Urinary bladder (tissue), 4 donors: ENCODE data around the gene QRFP. TPM values are rescaled to one million over a fixed set of nuclear protein-coding genes. Genes with fewer than 3 reads are reported as not detected.
"Not testable (repeated sequence)": the region's sequence is repeated elsewhere in the genome, so short reads cannot be mapped to it uniquely, and the experiment has no call there.

Experiments used
- DNase-seq: peaks from one replicate; pipeline ENCODE4 v3.0.0-alpha.2; 2015; ENCODE audit errors: extremely low spot score
- H3K27ac ChIP-seq: one replicate; pipeline ENCODE4 v1.5.1; 2013; ENCODE audit warnings: low read depth, mild to moderate bottlenecking, moderate library complexity
- H3K36me3 ChIP-seq: one replicate; pipeline ENCODE4 v1.6.1; 2013; ENCODE audit warnings: mild to moderate bottlenecking, moderate library complexity; ENCODE audit not compliant: insufficient read depth
- H3K4me1 ChIP-seq: one replicate; pipeline ENCODE4 v1.6.1; 2013; ENCODE audit warnings: mild to moderate bottlenecking, moderate library complexity; ENCODE audit not compliant: insufficient read depth
- H3K4me3 ChIP-seq: one replicate; pipeline ENCODE4 v1.5.1; 2013; ENCODE audit warnings: low read depth, low read length
- WGBS: extraction: QIAGEN DNeasy Blood & Tissue Kit; methylation state at CpG from one replicate; pipeline ENCODE4 v1.1.7; 2013; 5-methylcytosine and 5-hydroxymethylcytosine counted together
- polyA plus RNA-seq: library from polyadenylated mRNA; stranded (reverse); fragments of 200-250 nt; gene quantifications from one replicate; pipeline ENCODE4 v1.2.3, GENCODE V29; 2013
- total RNA-seq: library from RNA; depleted of rRNA; stranded (reverse); fragments of >200 nt; gene quantifications from one replicate; pipeline ENCODE4 v1.2.3, GENCODE V29; 2014
- donor health status: healthy with polysubstance abuse.
- donor health status: healthy.

The QRFP gene
- total and polyA plus RNA-seq, 2 donors: 0.15 TPM; not detected in 1

DNA sequence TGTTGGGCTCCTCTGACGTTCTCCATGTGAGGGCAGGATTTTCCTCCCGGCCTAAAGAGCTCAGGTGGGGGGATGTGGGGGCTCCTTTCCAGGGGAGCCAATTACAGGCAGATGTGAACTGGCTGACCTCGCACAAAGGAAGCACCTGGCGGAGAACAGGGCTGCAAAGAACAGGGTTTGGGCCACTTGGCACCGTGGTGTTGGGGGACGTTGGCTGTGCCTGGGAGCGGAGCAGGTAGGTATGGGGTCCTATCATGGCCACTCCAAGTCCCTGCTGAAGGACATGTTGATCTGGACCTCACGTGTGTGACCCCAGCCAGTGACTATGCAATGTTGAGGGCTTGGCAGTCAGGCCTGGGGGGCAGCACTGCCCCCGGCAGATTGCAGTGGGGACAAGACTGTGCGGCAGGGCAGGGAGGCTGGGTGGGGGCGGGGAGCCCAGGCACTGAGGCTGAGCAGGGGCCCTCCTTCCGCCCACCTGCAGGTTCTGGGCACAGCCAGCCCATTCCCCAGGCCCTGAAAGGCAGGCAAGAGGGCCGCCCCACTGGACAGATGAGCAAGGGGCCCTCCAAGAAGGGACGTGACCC is 23.0 kb upstream of the QRFP start:
- no peaks in the 10 kb centered on the region for H3K4me1 ChIP-seq
- 85% methylated on average over 14 of the region's 14 CpGs for WGBS
- H3K4me3 ChIP-seq: no peak overlapping the region
- H3K27ac ChIP-seq: no peak overlapping the region
- DNase-seq: no peak
- H3K36me3 ChIP-seq: no peaks in the 10 kb centered on the region

- 86% methylated on average over 33 of the region's 33 CpGs for WGBS
- H3K4me3 ChIP-seq: no peak overlapping the region
- no peaks in the 10 kb centered on the region for H3K36me3 ChIP-seq
- DNase-seq: no peak
- no peak overlapping the region for H3K27ac ChIP-seq
- H3K4me1 ChIP-seq: no peaks in the 10 kb centered on the region
These were observed 22.4 kb upstream of the QRFP start for GRCh38 chr9:130918826-130919558.

GRCh38 chr9:130918101-130918825 is 21.7 kb upstream of the QRFP start:
- no peaks in the 10 kb centered on the region for H3K36me3 ChIP-seq
- no peak for DNase-seq
- no peak overlapping the region for H3K27ac ChIP-seq
- H3K4me3 ChIP-seq: no peak overlapping the region
- no peaks in the 10 kb centered on the region for H3K4me1 ChIP-seq
- WGBS: 78% methylated on average over 9 of the region's 9 CpGs

GRCh38 chr9:130917168-130917960 is 20.8 kb upstream of the QRFP start:
- WGBS: 84% methylated on average over 34 of the region's 34 CpGs
- DNase-seq: no peak
- Histone ChIP-seq H3K36me3 (no peaks in the 10 kb centered on the region), H3K27ac (no peak overlapping the region), H3K4me1 (no peaks in the 10 kb centered on the region), H3K4me3 (no peak overlapping the region)

GRCh38 chr9:130915096-130915447 is 18.5 kb upstream of the QRFP start:
- 94% methylated on average over 8 of the region's 8 CpGs for WGBS

DNA sequence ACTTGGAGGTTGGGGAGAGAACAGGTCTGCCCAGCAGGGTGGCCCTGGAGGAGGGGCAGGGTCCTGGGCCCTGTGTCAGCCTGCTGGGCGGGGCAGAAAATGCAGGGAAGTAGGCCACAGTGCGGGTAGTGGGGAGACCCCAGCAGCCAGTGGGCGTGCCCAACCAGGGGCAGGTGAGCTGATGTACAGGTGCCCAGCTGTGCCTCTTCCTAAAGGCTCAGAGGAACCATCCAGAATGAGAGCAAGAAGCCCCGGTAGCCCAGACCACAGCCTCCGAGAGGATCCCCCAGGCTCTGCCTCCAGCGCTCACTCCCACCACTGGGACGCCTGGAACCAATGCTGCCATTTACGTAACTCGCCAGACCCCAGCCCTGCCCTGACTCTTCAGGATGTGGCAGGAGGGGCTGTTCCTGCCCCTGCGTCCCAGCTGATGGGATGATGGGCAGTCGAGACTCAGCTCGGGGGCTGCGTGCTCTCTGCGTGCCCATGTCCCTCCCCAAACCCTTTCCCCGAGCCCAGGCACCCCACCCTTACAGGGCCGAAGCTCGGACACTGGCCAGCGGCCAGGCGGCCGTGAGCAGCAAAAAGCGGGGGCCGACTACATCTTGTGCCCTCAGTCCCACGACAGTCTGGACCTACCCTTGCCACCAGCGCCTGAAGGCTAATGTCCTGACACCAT is 17.9 kb upstream of the QRFP start:
- Histone ChIP-seq H3K4me3 (no peak overlapping the region), H3K36me3 (no peaks in the 10 kb centered on the region), H3K4me1 (no peaks in the 10 kb centered on the region), H3K27ac (no peak overlapping the region)
- WGBS: 82% methylated on average over 24 of the region's 24 CpGs
- DNase-seq: no peak

More at GRCh38 chr9:130915096-130915447, 18.5 kb upstream of the QRFP start:
- H3K27ac ChIP-seq: no peak overlapping the region
- no peaks in the 10 kb centered on the region for H3K36me3 ChIP-seq
- no peak for DNase-seq
- H3K4me3 ChIP-seq: no peak overlapping the region
- no peaks in the 10 kb centered on the region for H3K4me1 ChIP-seq

- Histone ChIP-seq H3K4me1 (no peaks in the 10 kb centered on the region), H3K36me3 (no peaks in the 10 kb centered on the region), H3K27ac (no peak overlapping the region), H3K4me3 (no peak overlapping the region)
- DNase-seq: no peak
- WGBS: 72% methylated on average over 23 of the region's 23 CpGs
These were observed 17.2 kb upstream of the QRFP start for GRCh38 chr9:130913599-130914416.

DNA sequence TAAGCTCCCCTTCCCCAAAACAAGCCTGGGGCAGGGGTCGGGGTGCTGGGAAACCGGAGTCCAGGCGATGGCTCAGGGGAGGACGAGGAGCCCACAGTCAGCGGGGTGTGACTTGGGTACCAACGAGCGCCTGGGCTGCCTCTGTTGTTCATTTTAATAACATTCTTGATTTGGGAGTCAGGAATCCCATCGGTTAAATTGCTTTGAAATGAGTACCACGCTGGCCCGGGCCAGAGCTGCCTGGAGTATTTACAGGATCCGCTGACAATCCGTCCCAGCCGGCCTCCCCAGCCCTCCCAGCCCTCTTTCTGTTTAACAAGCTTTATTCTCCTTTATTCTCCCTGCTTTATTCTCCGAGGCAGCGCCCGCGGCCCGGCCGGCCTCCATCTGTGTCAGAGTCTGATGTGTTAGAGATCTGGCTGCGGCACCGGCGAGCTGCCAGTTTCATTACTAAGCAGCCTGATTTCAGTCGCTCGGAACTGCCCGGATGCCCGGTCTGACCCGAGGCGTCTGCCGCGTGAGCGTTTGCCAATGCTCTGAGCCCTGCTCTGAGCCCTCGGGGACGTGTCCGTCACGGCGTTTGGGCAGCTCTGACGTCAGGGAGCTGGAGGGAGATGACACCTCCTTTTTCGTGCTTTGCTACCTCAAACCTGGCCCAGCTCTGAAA is 16.5 kb upstream of the QRFP start:
- no peak overlapping the region for H3K4me3 ChIP-seq
- 29% methylated on average over 38 of the region's 38 CpGs for WGBS

GRCh38 chr9:130911254-130912049 is 14.8 kb upstream of the QRFP start:
- H3K4me3 ChIP-seq: no peak overlapping the region
- no peak overlapping the region for H3K27ac ChIP-seq
- no peak for DNase-seq
- H3K4me1 ChIP-seq: no peaks in the 10 kb centered on the region
- no peaks in the 10 kb centered on the region for H3K36me3 ChIP-seq
- 90% methylated on average over 26 of the region's 26 CpGs for WGBS

More for the DNA sequence above, 16.5 kb upstream of the QRFP start:
- H3K27ac ChIP-seq: no peak overlapping the region
- H3K4me1 ChIP-seq: no peaks in the 10 kb centered on the region
- DNase-seq: no peak
- H3K36me3 ChIP-seq: no peaks in the 10 kb centered on the region

DNA sequence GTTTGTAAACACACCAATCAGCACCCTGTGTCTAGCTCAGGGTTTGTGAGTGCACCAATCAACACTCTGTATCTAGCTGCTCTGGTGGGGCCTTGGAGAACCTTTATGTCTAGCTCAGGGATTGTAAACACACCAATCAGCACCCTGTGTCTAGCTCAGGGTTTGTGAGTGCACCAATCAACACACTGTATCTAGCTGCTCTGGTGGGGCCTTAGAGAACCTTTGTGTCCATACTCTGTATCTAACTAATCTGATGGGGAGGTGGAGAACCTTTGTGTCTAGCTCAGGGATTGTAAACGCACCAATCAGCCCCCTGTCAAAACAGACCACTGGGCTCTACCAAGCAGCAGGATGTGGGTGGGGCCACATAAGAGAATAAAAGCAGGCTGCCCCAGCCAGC is 14.1 kb upstream of the QRFP start:
- WGBS: 69% methylated on average over 1 of the region's 1 CpG
- not testable (repeated sequence) for H3K27ac ChIP-seq

GRCh38 chr9:130910041-130910440 is 13.4 kb upstream of the QRFP start:
- H3K27ac ChIP-seq, DNase-seq, H3K4me1 ChIP-seq, H3K4me3 ChIP-seq, H3K36me3 ChIP-seq: not testable (repeated sequence)
- WGBS: 94% methylated on average over 27 of the region's 27 CpGs

More for the DNA sequence above, 14.1 kb upstream of the QRFP start:
- not testable (repeated sequence) for DNase-seq, H3K4me3 ChIP-seq, H3K4me1 ChIP-seq, H3K36me3 ChIP-seq
